Activated naive CD4-positive, alpha-beta T cell (primary cell): Measurements from ENCODE around the gene ID1.
"Not testable (repeated sequence)": the region's sequence is repeated elsewhere in the genome, so short reads cannot be mapped to it uniquely, and the experiment has no call there.

Experiments used
- DNase-seq, 4 experiments: peaks; one replicate each; lab custom pipeline; 2025; lab: John Stamatoyannopoulos, UW

Gene ID1

GRCh38 chr20:31573555-31574321, 31.4 kb upstream of the ID1 start:
- no peak for DNase-seq

GRCh38 chr20:31574986-31575385, 30.1 kb upstream of the ID1 start:
- not testable (repeated sequence) for DNase-seq

- DNase-seq = no peak
Measured at GRCh38 chr20:31576751-31577150, 28.3 kb upstream of the ID1 start.

GRCh38 chr20:31577194-31577593, 27.9 kb upstream of the ID1 start:
- no peak for DNase-seq

GRCh38 chr20:31578448-31579138, 26.5 kb upstream of the ID1 start:
- DNase-seq = no peak

GRCh38 chr20:31579245-31579644, 25.8 kb upstream of the ID1 start:
- no peak for DNase-seq

GRCh38 chr20:31579941-31580651, 25.0 kb upstream of the ID1 start:
- DNase-seq = not testable (repeated sequence)

- DNase-seq = no peak
Measured at GRCh38 chr20:31580706-31581105, 24.4 kb upstream of the ID1 start.

GRCh38 chr20:31581391-31581790, 23.7 kb upstream of the ID1 start:
- DNase-seq = no peak

- no peak for DNase-seq
Measured at GRCh38 chr20:31587545-31588389, 17.3 kb upstream of the ID1 start.

GRCh38 chr20:31590717-31591225, 14.3 kb upstream of the ID1 start:
- DNase-seq = no peak

GRCh38 chr20:31593221-31594001, 11.7 kb upstream of the ID1 start:
- DNase-seq = no peak

- DNase-seq = no peak
Measured at GRCh38 chr20:31594002-31594557, 11.0 kb upstream of the ID1 start.

GRCh38 chr20:31594558-31595379, 10.3 kb upstream of the ID1 start:
- no peak for DNase-seq

GRCh38 chr20:31595380-31595653, 9.8 kb upstream of the ID1 start:
- DNase-seq = no peak

GRCh38 chr20:31595654-31596411, 9.3 kb upstream of the ID1 start:
- no peak for DNase-seq

- DNase-seq = not testable (repeated sequence)
Measured at GRCh38 chr20:31596412-31596715, 8.7 kb upstream of the ID1 start.

- no peak for DNase-seq
Measured at GRCh38 chr20:31596831-31597480, 8.1 kb upstream of the ID1 start.

- DNase-seq = no peak
Measured at GRCh38 chr20:31597481-31597855, 7.6 kb upstream of the ID1 start.
